ENCODE results near the gene CRB3.

DNA sequence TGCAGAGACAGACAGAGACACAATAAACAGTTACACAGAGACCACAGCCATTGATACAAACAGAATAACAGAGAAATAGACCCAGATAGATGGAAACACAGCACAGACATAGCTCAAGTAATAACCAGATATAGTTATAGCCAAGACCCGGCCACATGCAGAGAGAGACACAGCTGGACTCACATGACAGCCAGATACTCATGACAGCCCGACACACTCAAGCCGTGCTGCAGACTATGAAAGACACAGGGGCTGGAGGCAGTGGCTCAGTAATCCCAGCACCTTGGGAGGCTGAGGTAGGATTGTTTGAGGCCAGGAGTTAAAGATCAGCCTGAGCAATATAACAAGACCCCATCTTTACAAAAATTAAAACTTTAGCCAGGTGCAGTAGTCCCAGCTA is 19.2 kb downstream of the CRB3 start:
- TF ChIP-seq, protein P1, sequence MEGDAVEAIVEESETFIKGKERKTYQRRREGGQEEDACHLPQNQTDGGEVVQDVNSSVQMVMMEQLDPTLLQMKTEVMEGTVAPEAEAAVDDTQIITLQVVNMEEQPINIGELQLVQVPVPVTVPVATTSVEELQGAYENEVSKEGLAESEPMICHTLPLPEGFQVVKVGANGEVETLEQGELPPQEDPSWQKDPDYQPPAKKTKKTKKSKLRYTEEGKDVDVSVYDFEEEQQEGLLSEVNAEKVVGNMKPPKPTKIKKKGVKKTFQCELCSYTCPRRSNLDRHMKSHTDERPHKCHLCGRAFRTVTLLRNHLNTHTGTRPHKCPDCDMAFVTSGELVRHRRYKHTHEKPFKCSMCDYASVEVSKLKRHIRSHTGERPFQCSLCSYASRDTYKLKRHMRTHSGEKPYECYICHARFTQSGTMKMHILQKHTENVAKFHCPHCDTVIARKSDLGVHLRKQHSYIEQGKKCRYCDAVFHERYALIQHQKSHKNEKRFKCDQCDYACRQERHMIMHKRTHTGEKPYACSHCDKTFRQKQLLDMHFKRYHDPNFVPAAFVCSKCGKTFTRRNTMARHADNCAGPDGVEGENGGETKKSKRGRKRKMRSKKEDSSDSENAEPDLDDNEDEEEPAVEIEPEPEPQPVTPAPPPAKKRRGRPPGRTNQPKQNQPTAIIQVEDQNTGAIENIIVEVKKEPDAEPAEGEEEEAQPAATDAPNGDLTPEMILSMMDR (IDR thresholded peaks at IDR 0.05; ENCODE audit: extremely low read depth in 1 of 2, insufficient read depth in 1 of 2, low read depth in 1 of 2, low read length in 2 of 2), result no peak
- no peak for TF ChIP-seq POLR2A (IDR thresholded peaks at IDR 0.05; ENCODE audit: low read depth, low read length)
- TF ChIP-seq, protein P2, sequence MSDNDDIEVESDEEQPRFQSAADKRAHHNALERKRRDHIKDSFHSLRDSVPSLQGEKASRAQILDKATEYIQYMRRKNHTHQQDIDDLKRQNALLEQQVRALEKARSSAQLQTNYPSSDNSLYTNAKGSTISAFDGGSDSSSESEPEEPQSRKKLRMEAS (IDR thresholded peaks at IDR 0.05; ENCODE audit: insufficient read depth, insufficient read length), result no peak
- no peak for TF ChIP-seq EZH2 (IDR thresholded peaks at IDR 0.05; ENCODE audit: borderline replicate concordance, low read depth, low read length, severe bottlenecking)
- no peak for TF ChIP-seq FOS (IDR thresholded peaks at IDR 0.05; ENCODE audit: borderline replicate concordance, insufficient read depth, low read length)
- TF ChIP-seq POLR2AphosphoS5 (IDR thresholded peaks at IDR 0.05; ENCODE audit: insufficient read depth, low read depth, low read length), result no peak

Measured in endothelial cell of umbilical vein (primary cell).